ENCODE data around the gene GDPD5.

GRCh38 chr11:75520688-75521087 is 5.1 kb downstream of the GDPD5 start:
- TF ChIP-seq CTCF (IDR thresholded peaks at IDR 0.05) (no peak), POLR2A (IDR thresholded peaks at IDR 0.05) (no peak), EP300 (IDR thresholded peaks at IDR 0.05) (no peak)

Data from ovary (tissue), 3 donors.